HL-60/S4 (cell line): ENCODE measurements around the gene ASNSD1.

ENCODE experiments used
- in situ Hi-C: fragments of 300-500 bp; cut with MboI; formaldehyde crosslinking; loops from 2 replicates; pipeline ENCODE4 v1.14.3; 2022; ENCODE audit warnings: low sequenced_read_pairs

ASNSD1 gene

DNA sequence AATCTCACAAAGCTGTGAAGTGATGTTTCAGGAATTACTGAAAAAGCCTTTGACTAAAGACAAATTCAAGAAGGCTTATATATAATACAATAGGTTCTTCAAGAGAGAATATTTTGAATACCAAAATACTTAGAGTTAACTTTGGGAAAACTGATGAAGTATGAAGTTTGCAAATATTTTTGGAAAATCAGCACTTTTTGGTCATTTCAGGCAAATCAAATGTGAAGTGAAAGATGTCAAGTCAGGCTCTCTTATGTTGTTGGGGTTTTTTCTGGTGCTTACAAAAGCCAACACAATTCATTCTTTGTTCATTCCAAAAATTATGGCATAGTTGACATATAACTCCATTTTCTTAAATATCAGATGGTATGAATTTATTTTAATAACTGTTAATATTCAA is 14.7 kb upstream of the ASNSD1 start:
- in situ Hi-C loops, result no loop called here

DNA sequence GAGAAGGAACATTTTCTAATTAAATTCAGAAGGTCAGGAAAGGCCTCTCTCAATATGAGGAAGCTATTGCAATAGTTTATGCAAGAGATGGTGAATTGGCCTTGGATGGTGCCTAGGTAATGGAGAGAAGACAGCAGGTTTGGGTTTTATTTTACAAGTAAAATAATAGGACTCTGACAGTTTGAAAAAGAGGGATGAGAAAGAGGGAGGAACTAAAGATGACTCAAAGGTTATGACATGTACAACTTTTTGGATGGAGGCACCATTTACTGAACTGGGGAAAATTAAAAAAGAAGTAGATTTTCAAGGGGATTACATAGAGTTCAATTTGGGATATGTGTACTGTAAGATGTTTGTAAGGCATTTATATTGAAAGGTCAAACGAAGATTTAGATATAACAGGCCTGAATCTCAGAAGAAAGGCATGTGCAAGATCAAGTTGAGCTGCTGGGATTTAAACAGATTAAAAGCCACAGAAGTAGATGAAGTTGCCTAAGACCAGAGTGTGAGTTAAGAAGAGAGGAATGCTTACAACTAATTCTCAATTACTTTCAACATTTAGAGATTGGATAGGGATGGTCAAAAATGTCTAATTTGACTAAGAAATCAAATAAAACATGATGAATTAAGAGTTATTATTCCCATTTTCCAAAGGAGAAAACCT is 12.3 kb upstream of the ASNSD1 start:
- in situ Hi-C loops, result no loop called here

DNA sequence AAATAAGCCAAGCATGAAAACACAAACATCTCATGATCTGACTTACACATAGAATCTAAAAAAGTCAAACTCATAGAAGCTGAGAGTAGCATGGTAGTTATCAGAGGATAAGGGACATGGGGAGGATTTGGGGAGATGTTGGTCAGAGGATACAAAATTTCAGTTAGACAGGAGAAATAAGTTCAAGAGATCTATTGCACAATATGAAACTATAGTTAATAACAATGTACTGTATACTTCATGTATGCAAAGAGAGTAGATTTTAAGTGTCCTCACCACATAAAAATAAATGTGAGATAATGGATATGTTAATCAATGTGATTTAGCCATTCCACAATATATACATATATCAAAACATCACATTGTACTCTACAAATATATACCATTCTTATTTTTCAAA is 10.0 kb upstream of the ASNSD1 start:
- in situ Hi-C loops, result loop anchor here (25.0 kb wide), 1 partner anchor 411 kb away; the partner anchor contains the start of gene MSTN

DNA sequence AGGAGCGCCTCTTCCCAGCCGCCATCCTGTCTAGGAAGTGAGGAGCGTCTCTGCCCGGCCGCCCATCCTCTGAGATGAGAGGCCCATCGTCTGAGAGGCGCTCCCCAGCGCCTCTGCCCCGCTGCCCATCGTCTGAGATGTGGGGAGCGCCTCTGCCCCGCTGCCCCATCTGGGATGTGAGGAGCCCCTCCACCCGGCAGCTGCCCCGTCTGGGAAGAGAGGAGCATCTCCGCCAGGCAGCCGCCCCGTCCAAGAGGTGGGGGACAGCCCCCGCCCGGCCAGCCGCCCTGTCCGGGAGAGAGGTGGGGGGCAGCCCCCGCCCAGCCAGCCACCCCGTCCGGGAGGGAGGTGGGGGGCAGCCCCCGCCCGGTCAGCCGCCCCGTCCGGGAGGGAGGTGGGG is 7.8 kb upstream of the ASNSD1 start:
- in situ Hi-C loops, result loop anchor here (25.0 kb wide), 1 partner anchor 409 kb away; the partner anchor contains the start of gene MSTN

DNA sequence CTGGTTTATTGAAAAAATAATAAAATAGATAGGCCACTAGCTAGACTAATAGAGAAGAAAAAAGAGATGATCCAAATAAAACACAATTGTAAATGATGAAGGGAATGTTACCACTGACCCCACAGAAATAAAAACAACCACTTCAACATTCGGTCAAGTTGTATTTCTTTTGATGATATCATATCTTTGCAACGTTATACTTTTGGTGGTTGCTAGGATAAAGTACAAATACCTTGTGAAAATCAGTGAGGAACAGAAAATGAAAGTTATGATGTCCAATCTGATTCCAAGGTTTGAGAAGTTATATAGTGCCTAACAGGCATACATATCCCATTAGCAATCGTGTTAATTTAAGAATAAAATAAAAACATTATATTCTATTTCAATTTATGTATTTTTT is 6.6 kb upstream of the ASNSD1 start:
- in situ Hi-C loops, result loop anchor here (25.0 kb wide), 1 partner anchor 408 kb away; the partner anchor contains the start of gene MSTN

DNA sequence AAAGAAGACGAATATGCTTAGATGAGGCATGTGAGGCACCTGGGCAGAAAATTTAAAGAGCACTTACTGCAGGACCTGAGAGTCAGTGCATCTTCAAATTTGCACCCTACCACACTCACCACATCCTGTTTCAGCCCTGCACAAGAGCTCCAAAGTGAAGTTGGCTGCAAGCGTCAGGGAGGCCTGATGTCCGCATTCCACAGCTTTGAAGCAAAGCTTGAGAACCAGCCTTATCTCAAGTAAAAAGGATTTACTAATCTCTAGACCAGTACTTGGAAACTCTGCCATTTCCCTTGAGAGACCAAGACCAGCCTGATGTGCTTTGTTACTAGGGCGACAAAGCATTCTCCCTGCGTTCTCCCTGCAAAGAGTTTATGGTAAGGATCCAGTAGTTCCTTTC is 3.4 kb upstream of the ASNSD1 start:
- in situ Hi-C loops, result loop anchor here (25.0 kb wide), 1 partner anchor 404 kb away; the partner anchor contains the start of gene MSTN

DNA sequence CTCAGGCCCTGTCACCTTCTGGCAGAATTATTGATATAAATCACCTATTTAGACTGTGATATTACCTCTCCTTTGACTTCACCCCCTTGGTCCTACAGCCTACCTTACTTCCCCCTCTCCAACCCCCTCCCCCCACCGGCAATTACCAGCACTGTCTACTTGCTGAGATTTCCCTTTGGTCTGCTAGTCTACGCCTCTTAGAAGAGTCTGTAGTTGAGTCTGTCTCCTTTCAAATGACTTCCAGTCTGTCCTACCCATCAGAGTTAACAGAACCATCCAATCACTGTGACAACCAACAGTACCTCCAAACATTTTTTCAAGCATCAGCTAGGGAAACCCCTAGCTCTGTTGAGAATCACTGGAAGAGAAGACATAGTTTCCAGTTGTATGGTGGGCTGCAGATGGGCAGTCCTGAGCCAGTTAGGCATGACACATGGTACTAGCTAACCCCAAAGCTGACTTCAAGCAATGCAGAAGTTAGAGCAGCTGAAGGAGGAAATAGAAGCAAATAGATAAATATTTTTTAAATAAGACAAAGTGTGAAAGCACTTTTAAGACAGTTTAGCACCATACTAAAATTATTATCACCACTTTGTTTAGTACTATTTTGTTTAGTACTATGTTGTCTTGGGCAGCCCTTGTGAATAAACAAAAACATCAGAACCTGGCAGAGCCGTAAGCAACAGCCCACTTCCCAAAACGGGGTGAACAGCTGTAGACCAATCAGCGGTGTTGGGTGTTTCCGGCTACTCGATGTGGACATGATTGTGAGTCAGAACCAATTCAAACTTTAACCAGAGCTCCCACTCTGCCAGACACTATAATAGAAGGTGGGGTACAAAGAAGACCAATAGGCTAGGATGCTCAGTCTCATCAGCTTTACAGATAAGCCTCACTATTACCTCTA is 2.7 kb upstream of the ASNSD1 start:
- in situ Hi-C loops, result loop anchor here (25.0 kb wide), 1 partner anchor 404 kb away; the partner anchor contains the start of gene MSTN

DNA sequence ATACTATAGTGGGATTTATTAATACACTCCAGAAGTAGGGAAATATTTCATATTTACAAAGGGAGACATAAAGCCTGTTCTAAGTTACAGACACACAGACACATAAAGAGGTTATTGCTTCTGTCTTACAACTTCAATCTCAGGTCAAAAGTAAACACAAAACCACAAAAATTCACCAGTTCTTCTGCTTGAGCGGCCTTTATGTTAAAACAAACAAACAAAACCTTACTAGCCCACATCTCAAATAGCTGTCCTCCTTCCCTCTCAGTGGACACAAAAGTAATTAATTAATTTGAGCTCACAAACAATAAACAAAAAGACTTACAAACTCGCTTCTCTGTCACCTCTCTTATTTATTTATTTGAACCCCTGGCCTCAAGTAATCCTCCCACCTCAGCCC is 1.5 kb upstream of the ASNSD1 start:
- in situ Hi-C loops, result loop anchor here (25.0 kb wide), 1 partner anchor 403 kb away; the partner anchor contains the start of gene MSTN

DNA sequence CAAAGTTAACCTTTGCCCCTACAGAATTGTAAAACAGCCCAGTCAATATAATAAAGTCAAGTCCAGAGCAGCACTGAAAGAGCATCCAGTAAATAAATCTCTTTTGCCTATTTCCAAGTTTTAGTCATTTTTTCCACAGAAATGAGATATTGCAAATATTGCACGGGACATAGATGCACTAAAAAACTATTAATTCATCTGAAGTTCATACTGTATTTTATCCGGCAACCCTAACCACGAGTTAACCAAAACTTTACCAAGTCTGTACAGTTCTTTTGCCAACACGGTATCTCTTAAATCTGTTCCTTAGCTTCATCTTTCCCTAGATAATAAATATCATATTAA is 484 bp upstream of the ASNSD1 start:
- in situ Hi-C loops, result loop anchor here (25.0 kb wide), 1 partner anchor 402 kb away; the partner anchor contains the start of gene MSTN

DNA sequence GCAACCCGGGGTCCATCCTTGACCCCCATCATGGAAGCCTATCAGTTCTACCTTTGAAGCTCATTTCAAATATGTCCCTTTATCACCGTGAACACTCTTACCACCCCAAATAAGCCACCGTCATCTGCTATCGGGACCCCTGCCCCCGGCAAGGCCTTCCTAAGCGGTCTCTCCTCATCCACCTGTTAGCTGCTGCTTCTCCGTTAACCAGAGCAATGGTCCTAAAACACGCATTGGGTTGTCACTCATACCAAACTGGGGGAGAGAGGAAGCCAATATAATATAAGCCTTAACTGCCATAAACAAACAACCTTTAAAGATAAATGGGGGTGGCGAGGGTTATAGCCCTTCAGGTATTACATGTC is 680 bp downstream of the ASNSD1 start:
- in situ Hi-C loops, result loop anchor here (25.0 kb wide), 1 partner anchor 400 kb away; the partner anchor contains the start of gene MSTN

DNA sequence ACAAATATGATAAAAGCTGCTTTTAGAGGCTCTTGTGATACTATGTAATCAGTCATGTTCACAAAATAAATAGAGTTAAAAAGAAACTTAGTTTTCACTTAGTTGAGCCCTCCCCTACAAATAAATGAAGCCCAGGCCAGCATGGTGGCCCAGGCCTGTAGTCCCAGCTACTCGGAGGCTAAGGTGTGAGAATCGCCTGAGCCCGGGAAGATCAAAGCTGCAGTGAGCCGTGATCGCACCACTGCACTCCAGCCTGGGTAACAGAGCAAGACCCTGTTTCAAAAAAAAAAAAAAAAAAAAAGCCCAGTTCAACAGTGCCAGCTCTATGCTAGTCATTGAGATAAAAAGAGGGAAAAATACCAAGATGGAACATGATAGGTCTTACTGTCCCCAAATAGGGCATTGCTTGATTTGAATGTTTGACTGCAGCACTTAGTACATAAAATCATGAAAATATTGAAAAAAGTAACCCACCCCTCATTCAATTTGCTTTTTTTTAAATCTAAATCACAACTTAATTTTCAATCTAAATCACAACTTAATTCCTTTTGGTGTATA is 1.5 kb downstream of the ASNSD1 start:
- in situ Hi-C loops, result loop anchor here (25.0 kb wide), 1 partner anchor 400 kb away; the partner anchor contains the start of gene MSTN

DNA sequence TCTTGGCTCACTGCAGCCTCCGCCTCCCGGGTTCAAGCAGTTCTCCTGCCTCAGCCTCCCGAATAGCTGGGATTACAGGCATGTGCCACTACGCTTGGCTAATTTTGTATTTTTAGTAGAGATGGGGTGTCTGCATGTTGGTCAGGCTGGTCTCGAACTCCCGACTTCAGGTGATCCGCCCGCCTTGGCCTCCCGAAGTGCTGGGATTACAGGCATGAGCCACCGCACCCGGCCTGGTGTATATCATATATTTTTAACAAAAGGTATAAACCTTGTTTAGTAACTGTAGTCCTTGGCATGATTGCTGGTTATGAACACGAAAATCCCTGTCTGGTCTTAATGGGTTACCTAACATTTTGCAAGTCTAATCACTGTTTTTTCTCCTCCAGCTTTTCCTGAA is 2.1 kb downstream of the ASNSD1 start:
- in situ Hi-C loops, result loop anchor here (25.0 kb wide), 1 partner anchor 399 kb away; the partner anchor contains the start of gene MSTN

DNA sequence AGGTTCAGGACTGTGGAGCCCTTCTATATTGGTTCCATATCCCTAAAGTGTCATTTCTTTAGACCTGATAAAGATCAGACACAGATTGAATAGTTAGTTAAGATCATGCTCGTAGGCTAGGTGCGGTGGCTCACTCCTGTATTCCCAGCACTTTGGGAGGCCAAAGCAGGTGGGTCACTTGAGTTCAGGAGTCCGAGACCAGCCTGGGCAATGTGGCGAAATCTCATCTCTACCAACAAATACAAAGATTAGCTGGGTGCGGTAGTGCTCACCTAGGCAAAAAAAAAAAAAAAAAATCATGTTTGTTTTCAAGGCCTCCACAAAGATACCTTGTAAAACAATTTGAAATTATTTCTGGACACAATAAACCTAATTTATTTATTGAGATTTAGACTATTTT is 8.7 kb downstream of the ASNSD1 start:
- in situ Hi-C loops, result loop anchor here (25.0 kb wide), 1 partner anchor 392 kb away; the partner anchor contains the start of gene MSTN

DNA sequence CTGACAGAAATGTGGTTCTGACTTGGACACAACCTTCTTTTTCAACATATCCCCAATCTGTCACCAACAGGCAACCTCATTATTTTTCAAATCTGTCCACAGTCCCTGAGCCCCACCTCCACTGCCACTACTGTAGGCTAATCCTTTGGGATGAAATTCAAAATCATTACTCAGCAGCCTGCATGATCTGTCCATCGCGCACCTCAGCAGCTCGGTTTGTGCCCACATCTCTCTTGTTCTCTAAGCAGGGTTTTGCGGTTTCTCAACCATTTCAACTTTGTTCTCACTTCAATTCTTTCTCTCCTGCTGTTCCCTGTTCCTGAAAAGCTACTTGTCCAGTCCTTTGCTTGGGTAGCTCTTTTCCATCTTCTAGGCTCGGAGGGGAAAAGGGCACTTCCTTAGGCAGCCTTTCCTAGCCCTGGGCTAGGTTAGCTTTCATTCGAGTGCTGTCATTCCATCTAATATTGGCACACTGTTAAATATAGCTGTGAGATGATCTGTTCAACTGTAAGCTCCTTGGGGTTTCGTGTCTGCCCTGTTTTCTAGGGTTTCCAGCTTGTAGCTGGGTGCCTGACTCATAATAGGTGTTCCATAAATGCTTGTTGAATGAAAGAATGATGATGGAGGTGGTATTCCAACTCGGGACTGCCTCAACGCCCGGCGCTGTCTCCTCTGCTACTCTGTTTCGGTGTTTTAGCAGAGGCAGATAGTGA is 12.6 kb downstream of the ASNSD1 start:
- in situ Hi-C loops, result loop anchor here (25.0 kb wide), 1 partner anchor 388 kb away; the partner anchor contains the start of gene MSTN

DNA sequence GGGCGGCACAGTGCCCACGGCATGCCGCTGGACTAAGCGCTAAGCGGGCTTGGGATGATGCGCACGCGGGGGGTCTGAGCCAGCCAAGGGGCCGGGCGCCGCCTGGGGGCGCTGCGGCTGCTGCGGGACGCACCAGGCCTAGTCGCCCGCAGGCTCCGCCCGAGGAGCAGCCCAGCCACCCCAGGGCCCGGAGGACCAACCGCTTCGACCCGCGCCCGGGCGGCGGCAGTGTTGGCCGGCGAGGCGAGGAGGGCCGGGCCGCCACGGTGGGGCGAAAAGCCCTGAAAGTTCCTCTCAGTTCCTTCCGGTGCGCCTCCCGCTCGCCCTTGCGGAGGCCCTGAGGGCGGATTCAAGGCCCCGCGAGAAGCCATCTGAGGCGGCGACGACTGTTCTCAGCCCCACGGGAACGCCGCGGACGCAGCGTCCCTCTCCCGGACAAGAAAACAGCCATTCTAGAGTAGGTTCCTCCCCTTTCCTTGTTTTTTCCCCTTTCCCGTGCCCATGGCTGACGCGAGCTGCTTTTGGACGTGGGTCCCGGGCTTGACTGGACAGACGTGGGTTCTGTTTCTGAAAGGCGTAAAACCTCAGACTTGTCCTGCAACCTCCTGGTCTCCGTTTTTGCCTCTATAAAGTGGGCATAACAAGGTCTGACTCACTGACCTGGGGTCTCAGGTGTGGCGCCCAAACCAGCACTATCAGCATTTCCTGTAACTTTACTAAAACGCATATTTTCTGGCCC is 13.3 kb downstream of the ASNSD1 start, which contains the start of gene ANKAR:
TSS of gene ANKAR (plus strand) at position 297 of the 739 bp plus-strand sequence. CDS start 1,821 bp downstream, outside the sequence.
- in situ Hi-C loops, result loop anchor here (25.0 kb wide), 1 partner anchor 388 kb away; the partner anchor contains the start of gene MSTN

DNA sequence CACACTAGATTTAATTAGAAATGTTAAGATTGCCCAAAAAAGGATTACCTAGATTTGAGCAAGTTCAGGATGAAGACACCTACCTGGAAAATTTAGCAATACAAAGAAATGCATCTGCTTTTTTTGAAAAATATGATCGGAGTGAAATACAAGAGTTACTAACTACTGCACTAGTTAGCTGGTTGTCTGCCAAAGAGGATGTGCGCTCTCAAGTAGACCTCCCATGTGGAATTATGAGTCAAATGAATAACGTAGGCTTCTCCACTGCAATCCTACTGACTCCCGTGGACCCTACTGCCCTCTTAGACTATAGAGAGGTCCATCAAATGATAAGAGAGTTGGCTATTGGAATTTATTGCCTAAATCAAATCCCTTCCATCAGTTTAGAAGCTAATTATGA is 15.2 kb downstream of the ASNSD1 start:
- in situ Hi-C loops, result no loop called here

DNA sequence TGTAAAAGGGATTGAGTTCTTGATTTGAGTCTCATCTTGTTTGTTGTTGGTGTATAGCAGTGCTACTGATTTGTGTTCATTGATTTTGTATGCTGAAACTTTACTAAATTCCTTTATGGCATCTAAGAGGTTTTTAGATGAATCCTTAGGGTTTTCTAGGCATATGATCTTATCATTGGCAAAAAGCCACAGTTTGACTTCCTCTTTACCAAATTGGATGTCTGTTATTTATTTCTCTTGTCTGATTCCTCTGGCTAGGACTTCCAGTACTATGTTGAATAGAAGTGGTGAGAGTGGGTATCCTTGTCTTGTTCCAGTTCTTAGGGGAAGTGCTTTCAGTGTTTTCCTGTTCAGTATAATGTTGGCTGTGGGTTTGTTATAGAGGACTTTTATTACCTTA is 18.0 kb downstream of the ASNSD1 start:
- in situ Hi-C loops, result no loop called here

DNA sequence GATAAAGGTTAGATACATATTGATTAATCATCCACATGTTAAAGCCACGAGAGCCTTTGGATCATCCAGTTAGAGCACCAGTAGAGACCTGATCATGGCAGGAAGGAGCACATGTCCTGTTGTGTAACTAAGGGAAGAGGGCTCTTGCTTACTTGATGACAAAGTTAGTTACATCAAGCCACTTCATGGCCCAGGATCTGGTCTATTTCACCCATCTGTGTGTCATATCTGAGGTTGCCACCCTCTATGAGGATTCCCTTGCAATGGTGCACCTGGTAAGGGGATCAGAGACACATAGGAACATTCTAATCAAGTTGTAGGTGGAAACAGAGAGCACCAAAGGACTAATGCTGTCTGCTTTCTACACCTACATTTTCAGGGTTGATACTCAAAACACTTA is 19.9 kb downstream of the ASNSD1 start:
- in situ Hi-C loops, result no loop called here

DNA sequence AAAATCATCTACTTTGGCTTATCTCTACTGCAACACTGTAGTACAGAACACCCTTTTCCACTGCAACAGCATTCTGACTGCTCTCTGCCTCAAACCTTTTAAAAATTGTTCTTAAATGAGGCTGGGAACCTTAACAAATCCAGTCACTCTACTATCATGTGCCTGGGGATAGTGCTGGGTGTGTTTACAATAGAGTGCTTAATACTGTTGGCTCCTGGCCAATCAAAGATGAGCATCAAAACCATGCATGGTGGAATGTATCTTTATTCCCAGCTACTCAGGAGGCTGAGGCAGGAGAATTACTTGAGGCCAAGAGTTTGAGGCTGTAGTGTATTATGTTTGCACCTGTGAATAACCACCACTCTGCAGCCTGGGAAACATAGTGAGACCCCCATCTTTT is 20.6 kb downstream of the ASNSD1 start:
- in situ Hi-C loops, result no loop called here

DNA sequence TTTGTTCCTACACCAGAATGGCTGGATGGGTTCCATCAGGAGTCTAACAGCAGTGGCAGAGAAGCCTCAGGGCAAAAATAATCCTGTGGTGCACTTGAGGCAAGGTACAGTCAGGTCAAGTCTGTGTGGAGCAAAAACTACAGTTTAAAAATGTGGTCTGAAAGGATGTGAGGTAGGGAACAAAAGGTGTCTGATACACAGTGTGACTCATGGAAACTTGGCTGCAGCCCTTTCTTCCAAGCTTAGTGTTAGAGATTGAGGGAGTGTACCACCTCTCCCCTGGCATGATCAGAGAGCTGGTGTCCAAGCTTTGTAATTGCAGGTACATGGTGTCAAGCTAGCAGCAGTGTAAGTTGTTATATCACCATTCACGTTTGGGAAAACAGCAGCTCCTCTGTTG is 22.1 kb downstream of the ASNSD1 start:
- in situ Hi-C loops, result no loop called here
